Measurements from ENCODE around the gene SPATA19.
"Not testable (repeated sequence)": the region's sequence is repeated elsewhere in the genome, so short reads cannot be mapped to it uniquely, and the experiment has no call there.

SPATA19 gene, protein sequence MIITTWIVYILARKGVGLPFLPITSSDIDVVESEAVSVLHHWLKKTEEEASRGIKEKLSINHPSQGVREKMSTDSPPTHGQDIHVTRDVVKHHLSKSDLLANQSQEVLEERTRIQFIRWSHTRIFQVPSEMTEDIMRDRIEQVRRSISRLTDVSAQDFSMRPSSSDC

DNA sequence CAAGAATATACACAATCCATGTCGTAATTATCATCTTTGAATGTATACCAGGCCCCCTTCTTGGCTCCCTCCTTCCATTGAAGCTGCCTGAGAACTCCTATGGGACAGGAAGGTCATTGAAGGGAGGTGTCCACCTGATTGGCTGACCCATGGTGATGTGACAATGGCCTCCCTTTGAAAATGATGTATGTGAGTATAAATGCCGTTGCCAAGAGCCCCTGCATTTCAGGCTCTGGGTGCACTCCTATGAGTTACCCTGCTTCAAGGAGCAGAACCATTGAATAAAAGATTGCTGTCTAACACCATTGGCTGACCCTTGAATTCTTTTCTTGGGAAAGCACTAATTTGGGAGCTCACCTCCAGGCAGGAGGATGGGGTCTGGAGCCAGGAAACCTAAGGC, at the start of gene SPATA19:
TSS of gene SPATA19 (minus strand) at position 101 of the 400 bp plus-strand sequence. CDS start at position 34, 67 bp downstream.
- no peak for DNase-seq (ENCODE audit: low spot score)

DNA sequence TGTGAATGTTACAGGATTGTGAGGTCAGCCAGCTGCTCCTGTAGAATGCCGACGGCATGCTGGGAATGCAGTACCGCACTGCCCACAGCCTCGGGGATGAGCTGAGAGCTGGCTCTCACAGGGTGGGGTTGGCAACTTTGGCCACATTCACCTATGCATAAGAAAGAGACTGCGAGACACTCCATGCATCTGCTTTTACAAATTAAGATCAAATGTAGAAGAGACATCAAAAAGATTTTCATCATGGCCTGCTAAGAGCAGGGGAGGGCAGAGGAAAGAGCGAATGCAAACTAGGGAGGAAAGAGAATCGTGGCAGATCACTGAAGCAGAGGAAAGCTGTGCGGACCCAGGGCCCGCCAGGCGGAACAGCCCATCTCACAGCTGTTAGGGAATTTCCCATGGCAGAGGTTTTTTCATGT, 49.8 kb upstream of the SPATA19 start:
- no peak for DNase-seq (ENCODE audit: low spot score)

DNA sequence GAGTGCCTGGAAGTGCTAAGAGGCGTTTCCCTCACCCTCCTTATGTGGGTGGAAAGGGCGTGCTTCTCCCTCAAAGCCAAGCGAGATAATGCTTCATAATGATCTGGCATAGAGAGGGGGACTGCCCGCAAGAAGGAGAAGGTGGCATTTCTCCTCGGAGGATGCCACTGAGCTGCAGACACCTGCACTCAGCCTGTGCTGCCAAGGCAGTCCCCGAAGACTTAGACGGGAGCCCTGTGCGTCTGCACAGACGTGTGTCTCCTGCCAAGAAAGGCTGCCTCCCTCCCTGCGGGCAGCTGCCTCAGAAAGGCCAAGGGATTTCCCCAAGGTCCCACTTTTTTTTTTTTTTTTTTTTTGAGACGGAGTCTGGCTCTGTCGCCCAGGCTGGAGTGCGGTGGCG, 48.1 kb upstream of the SPATA19 start:
- DNase-seq (ENCODE audit: low spot score) = no peak

DNA sequence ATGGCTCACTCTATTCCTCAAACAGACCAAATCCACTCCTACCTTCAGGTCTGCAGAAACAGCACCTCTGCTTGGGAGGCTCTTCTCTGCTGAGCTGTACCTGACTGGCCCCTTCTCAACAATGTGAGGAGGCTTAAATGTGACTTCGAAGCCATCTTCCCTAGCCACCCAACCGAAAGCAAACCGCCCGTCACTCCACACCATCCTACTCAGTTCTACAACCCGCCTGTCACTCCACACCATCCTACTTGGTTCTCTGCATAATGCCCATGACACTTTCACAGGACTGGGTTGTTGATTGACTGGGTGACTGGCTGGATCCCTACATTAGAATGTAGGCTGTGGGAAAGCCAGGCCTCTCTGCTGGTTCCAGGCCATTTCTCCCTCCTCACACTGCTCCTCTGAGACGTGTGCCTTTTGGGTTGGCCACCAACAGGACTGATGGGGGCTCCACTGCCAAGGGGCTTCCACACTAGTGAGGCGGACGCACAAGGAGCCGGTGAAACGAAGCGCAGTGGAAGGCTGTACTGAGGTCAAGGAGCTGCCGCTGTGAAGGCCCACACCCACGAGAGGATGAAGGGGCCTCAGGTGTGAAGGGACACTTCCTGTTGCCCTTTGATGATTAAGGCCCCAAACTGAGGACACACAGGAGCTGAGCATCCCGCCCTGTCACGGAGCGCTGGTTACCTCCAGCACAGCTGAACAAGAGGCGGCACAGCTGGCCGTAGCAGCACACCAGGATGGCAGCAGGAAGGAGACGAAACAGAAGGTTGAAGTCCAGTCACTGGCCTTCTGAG, 47.5 kb upstream of the SPATA19 start:
- DNase-seq (ENCODE audit: low spot score) = no peak

DNA sequence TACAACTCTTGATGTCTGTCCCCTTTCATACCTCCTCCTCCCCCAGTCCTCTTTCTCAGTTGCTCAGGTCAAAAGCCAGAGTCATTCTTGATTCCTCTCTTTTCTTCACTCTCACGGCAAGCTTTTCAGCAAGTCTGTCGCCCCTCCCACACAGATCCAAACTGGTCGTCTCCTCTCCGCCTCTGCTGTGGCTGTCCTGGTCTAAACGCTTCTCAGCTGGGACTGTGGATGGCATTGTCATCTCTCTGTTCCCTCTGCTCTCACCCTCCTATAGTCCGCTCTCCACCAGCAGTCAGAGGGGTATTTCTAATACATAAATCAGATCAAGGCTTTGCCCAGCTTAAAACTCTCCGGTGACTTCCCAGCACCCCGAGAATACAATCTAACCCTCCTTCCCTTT, 46.8 kb upstream of the SPATA19 start:
- no peak for DNase-seq (ENCODE audit: low spot score)

DNA sequence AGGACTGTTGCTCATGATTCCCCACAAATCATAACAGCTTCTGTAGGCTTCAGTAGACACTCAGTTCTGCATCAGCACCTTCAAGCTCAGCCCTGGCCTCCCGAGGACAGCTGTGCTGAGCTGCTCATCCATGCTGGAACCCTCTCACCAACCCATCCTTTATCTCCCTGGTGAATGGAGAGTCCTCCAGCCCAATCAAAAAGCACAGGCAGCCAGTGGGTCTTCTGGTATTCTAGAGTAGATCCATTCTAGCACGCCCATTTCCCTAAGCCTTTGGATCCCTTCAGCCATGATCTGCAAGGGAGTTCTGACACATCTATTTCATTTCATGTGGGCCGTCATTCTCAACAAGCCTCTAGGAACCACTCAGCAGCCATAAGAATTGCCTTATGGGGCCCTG, 44.6 kb upstream of the SPATA19 start:
- DNase-seq (ENCODE audit: low spot score) = no peak

DNA sequence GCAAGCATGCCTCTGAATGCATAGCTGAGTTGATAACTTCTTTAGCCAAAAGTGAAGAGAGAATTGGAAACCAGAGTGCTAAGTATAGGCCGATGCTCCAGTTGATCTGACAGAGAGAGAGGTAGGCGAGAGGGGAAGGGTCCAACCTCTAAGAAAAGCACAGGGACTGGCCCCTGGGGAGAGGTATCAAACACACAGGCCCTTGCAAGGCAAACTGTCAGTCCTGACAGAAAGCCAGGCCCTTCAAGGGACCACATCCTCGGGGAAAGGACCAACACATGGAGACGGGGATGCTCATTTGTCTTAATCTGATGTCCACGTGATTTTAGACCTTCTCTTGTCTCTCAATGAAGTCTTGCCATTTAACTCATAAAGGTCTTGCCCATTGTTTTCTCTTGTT, 43.9 kb upstream of the SPATA19 start:
- DNase-seq (ENCODE audit: low spot score) = no peak

DNA sequence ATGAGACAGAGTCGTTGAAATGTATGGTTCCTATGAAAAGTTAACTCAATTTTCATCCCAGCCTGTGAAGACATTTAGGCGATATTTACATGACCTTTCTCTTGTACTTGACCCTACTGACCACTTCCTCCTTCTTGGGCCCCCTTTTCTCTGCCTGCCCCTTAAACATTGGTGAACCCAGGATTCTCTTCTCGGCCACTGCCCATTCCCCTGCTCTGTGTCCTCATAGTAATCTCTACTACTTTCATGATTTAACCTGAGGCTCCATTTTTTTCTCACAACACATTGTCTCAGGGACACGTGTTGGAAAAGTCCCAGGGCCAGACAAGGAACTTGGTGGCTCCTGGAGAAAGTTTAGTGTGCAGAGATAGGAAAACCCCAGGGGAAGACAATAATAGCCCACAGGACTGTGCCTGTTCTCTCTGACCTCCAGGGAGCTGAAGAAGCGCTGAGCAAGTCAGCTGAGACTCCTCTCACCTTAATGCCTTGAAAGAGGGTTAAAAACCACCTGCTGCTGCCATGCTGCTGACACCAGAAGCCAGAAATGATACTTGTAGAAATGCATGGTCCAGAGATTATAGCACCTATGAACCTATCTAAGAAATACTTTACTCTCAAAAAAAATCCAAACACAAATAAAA, 42.5 kb upstream of the SPATA19 start:
- no peak for DNase-seq (ENCODE audit: low spot score)

DNA sequence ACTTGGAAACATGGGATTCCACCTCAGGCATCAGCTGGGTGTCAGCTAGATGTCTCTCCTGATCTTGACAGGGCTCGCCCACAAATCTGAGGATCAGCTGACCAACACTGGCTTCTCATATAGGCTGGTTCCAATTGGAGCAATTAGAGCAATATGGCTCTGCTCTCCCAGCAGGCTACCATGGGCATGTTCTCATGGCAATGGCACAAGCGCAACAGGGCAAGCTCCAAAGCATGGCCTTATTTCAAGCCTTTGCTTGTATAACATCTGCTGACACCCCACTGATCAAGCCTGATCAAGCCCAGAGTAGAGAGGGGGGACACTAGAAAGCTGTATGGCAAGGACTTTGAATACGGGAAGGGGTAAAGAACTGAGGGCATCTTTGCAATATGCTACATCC, 40.7 kb upstream of the SPATA19 start:
- no peak for DNase-seq (ENCODE audit: low spot score)

DNA sequence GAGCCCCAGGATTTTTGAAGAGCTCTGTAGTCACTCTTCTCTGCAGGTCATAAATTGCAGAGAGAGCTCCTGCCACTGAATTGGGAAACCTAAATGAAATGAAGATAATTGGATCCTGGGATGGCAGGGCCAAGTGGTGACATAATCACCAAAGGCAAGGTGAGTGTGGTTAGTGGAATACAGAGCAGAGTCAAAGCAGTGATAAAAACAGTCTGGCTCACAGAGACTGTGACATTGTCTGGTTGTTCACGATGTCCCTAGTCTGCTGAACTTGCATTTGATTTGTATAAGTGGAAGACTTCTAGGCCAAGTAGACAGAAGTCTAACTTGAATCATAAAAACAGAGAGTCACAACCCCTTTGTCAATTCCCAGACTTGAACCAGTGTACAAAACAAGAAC, 26.8 kb upstream of the SPATA19 start:
- no peak for DNase-seq (ENCODE audit: low spot score)

DNA sequence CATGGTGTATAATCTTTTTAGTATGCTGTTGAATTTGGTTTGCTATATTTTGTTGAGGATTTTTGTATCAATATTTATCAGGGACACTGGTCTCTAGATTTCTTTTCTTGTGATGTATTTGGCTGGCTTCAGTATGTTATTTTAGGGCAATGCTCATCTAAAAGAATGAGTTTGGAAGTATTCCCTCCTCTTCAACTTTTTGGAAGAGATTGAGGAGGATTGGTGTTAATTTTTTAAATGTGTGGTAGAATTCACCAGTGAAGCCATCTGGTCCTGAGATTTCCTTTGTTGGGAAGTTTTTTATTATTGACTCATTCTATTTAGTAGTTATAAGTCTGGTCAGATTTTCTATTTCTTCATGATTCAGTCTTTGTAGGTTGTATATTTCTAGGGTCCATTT, 22.1 kb upstream of the SPATA19 start:
- no peak for DNase-seq (ENCODE audit: low spot score)

DNA sequence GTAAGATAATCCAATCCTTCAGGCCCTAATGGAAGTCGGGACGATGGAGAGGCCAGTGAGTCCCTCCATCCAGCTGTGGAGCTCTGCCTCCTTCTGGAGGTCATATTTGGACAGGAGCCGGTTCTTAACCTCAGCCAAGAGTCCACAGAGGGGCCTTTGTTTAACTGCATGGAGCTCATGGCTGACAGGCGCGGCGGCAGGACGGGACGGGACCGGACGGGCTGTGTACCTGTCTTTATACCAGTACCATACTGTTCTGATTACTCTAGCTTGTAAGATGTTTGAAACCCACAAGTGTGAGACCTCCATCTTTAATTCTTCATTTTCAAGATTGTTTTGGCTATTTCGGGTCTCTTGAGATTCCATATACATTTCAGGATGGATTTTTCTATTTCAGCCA, 20.2 kb upstream of the SPATA19 start:
- DNase-seq (ENCODE audit: low spot score) = no peak

DNA sequence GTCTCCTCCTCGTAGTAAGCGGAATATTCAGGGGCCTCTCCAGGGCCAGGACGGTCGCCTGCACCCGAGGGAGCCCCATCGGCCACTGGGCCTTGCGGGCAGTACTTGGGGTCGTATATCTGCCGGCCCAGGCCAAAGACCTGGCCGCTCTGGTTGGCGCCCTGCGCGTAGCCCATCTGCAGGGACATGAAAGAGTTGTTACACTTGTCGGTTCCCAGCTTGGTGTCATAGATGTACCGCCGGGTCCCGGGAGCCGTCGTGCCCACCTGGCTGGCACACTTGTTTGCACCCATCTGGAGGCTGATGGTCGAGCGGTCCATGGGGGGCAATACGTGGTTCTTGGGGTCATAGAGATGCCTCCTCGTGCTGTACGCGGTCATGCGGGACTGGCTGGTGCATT, 19.4 kb upstream of the SPATA19 start:
- DNase-seq (ENCODE audit: low spot score) = no peak

DNA sequence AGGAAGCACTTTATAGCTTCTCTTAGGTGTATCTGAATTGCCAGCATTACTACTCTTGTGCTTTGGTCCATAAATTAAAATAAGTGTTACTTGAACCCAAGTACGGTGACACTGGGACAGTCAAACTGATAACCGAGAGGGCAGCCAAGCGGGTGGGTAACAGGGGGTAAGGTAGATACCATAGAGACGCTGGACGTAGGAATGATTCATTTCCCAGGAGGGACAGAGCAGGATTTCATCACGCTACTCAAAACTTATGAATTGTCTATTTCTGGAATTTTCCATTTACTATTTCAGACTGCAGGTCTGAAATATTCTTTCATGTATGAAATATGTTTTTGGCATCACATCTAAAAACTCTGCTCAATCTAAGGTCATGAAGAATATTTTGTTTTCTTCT, 14.8 kb upstream of the SPATA19 start:
- DNase-seq (ENCODE audit: low spot score) = no peak

DNA sequence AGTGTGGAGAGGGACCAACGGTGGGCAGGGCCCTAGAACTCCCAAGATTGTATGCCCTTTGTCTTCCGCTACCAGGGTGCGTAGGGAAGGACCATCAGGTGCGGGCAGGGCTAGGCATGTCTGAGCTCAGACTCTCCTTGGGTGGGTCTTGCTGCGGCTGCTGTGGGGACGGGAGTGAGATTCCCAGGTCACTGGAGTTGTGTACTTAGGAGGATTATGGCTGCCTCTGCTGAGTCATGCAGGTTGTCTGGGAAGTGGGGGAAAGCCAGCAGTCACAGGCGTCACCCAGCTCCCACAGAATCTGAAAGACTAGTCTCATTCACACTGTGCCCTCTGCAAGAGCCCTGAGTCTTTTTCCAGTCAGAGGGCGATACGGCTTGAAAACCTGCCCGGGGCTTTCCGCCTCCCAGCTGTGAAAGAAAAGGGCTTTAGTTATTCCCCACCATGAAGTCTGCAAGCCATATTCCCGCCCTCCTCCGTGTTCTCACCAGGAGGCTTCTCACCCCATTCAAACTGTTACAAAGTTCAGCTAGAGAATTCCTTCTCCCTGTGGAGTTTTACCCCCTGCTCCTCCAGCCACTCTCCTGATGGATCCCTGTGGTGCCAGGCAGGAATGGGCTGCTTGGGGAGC, 9.1 kb upstream of the SPATA19 start:
- not testable (repeated sequence) for DNase-seq (ENCODE audit: low spot score)

DNA sequence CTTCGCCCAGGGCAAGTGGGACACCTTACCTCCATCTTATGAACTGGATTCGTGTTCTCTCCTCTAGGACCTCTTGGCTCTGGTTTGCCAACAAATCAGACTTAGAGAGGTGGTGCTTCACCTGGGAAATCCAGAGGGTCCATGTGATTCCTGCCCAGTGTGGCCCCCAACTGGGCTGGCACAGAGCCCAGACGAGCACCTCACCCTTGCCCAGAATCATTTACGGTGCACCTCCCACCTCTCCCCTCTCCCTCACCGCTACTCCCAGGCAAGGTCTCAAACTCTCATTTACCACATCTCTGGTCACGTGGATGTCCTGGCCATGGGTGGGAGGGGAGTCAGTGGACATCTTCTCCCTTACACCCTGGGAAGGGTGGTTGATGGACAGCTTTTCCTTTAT, 1.1 kb downstream of the SPATA19 start:
- DNase-seq (ENCODE audit: low spot score) = no peak

DNA sequence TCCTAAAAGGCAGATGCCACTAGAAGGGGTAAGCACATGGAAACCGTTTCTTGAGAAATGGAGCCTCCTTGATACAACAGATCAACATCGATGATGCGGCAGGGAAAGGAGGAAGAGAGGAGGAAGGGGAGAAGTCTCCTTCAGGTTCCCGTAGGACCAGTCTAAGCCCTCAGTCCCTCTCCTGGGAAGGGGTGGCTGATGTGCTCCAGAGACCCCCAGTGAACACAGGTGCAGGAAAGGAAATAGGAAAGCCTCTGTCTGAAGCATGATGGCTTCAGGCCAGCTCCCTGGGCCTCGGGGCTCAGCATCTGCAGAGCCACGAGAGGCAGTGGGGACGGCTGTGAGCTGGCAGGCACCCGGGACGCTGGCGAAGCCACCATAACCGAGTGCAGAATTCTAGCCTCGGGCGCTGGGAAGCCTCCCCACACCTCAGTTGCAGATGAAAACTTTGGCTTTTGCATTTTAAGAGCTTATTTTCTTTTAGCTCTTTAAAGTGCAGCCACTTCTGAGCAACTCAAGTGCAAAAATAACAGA, 1.8 kb downstream of the SPATA19 start:
- no peak for DNase-seq (ENCODE audit: low spot score)

DNA sequence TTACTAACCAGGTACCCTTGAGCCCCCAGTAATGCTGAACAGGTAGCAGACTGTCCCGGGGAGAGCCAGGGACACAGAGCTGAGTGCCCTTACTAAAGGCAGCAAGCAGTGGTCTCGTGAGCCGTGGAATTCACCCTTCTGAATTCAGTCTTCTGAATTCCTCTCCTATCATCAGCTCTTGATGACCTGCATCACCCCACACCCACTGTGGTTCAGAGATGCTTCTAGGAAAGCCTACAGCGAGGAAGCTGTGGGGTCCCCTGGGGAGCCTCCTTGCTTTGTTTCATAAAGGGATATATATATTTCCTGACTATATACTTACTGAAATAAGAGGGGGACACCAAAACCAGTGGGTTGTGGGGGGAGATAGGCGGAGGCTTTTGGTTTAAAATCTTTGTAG, 2.6 kb downstream of the SPATA19 start:
- DNase-seq (ENCODE audit: low spot score) = no peak

DNA sequence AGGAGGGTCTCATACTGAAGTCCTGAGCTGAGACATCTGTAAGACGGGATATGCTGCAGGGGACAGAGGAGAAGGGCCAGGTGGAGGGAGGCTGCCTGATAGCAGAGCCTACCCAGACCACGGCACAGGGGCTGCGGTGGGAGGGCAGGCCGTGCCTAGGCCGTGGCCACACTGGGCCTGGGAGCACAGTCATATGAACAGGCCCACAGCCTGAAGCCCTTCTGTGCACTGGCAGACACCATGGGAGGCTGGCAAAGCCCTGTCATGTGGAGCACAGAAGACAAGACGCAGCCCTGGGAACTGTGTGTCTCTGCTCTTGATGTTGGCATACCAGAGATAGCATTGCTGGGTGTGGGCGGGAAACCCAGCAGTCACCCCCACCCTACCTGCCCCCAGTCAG, 3.3 kb downstream of the SPATA19 start:
- no peak for DNase-seq (ENCODE audit: low spot score)

DNA sequence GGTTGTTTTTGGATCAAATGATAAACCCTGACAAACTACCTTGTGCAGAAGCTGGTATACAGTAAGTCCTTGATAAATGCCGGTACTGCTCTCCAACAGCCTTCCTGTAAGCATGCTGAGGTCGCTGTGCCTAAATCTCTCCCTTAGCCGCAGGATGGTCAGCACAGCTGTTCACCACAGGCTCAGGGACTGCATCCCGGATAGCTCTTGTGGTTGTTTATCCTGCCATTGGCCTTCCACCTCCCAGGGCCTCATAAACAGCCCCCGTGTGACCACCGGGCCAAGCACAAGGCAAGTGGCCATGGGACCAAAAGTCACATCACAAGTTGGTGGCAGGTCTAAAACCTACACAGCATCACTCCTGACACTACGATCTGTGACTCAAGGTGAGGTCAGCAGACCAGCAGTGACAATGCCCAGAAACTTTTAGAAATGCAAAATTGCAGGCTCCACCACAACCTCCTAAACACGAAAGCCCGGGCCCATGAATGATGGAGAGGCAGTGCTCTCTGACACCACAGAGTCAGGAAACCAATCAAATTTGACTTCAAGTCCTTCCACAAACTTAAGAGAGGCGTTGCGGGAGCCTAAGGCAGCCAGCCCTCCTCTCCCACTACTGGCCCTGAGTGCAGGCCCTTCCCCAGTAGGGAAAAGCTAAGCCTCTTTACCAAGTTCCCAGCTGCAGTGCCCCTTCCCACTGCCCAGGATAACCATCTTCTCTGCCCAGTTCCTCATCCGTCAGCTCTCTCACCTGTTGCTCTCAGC, 3.9 kb downstream of the SPATA19 start:
- no peak for DNase-seq (ENCODE audit: low spot score)

DNA sequence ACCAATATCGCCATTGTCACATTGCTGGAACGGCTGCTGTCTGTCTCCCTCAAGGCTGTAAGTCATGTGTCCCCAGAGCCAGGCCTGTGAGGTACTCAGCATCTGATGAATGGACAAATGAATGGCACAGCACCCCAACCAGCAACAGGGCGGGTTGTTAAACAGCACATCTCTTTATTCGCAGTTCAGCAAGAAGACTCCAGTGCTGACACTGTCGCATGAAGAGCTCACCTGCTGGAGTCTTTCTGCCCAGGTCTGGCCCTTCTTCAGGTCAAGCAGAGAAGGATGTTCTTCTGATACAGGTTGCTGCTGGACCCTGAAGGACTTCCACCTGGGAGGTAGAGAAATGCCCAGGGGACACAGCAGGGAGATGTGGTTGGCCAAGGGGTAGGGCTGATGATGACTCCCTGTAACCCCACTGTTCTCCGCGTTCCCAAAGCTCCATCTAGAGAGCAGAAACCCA, 4.8 kb downstream of the SPATA19 start:
- DNase-seq (ENCODE audit: low spot score) = no peak

Measured in CD4-positive, alpha-beta T cell treated with Interleukin-15 for 4 hours (primary cell).